RWPE2 (cell line): ENCODE measurements around the gene OR2A5.

ENCODE experiments used
- ATAC-seq: fragments of 200-7000 bp; cut with Tn5 transposase; 3 replicates; pipeline ENCODE4 v1.9.1; 2021; ENCODE audit warnings: low read depth
- DNase-seq: peaks from one replicate; pipeline ENCODE4 v3.0.0-alpha.2; 2020; ENCODE audit warnings: low spot score
- H3K27ac ChIP-seq: fragments of 450-650 bp; 2 replicates; pipeline ENCODE4 v1.5.1; 2017; ENCODE audit warnings: mild to moderate bottlenecking; ENCODE audit not compliant: poor library complexity, severe bottlenecking
- H3K27me3 ChIP-seq: fragments of 250-450 bp; sonication (Bioruptor Pico); 2 replicates; pipeline ENCODE4 v1.5.1; 2021; ENCODE audit warnings: mild to moderate bottlenecking, moderate library complexity; ENCODE audit not compliant: insufficient read depth, poor library complexity, severe bottlenecking
- H3K36me3 ChIP-seq: fragments of 250-450 bp; sonication (Bioruptor Pico); 2 replicates; pipeline ENCODE4 v1.5.1; 2020; ENCODE audit warnings: low read depth, mild to moderate bottlenecking, moderate library complexity
- H3K4me1 ChIP-seq: fragments of 250-450 bp; sonication (Bioruptor Pico); 2 replicates; pipeline ENCODE4 v1.5.1; 2021; ENCODE audit warnings: mild to moderate bottlenecking, moderate library complexity; ENCODE audit not compliant: insufficient read depth, poor library complexity, severe bottlenecking
- H3K4me3 ChIP-seq: fragments of 250-450 bp; sonication (Bioruptor Pico); 2 replicates; pipeline ENCODE4 v1.5.1; 2021; ENCODE audit warnings: mild to moderate bottlenecking, moderate library complexity; ENCODE audit not compliant: severe bottlenecking
- H3K9me3 ChIP-seq: fragments of 250-450 bp; sonication (Bioruptor Pico); 2 replicates; pipeline ENCODE4 v1.5.1; 2021; ENCODE audit warnings: mild to moderate bottlenecking, moderate library complexity; ENCODE audit not compliant: severe bottlenecking
- TF ChIP-seq, protein P1 (sequence below): fragments of 450-650 bp; IDR thresholded peaks from one replicate; pipeline ENCODE4 v1.5.1; 2017; ENCODE audit warnings: mild to moderate bottlenecking, moderate library complexity; ENCODE audit not compliant: poor library complexity, severe bottlenecking

Gene OR2A5

DNA sequence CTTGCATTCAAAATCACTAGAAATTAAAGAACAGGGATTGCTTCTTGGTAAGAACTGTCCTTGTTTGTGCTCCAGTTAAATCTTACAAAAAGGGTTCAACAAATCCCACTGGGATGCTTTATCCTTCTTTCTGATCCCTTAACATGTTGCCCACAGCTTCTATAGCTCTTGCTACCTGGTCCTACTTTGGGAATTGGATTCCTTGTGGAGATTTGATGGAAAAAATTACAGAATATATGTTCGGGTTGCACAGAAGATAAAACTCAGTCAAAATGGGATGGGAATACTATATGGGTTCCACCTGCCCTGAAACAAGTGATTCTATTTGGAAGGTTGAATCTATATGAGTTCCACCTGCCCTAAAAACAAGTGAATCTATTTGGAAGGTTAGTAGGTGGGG is 20.8 kb downstream of the OR2A5 start, which contains the start of gene OR2A25:
OR2A25 (plus strand) TSS at position 301 of the 400 bp plus-strand sequence. CDS start 4,409 bp downstream, outside the sequence.
- ATAC-seq (no peak), DNase-seq (no peak)
- no peak within 1 kb of the TSS for H3K27ac ChIP-seq
- no peaks in the 10 kb centered on the region for H3K4me1 ChIP-seq
- H3K27me3 ChIP-seq: no peaks in the 10 kb centered on the region
- no peaks in the 10 kb centered on the region for H3K36me3 ChIP-seq
- no peaks in the 10 kb centered on the region for H3K9me3 ChIP-seq
- TF ChIP-seq, protein P1, sequence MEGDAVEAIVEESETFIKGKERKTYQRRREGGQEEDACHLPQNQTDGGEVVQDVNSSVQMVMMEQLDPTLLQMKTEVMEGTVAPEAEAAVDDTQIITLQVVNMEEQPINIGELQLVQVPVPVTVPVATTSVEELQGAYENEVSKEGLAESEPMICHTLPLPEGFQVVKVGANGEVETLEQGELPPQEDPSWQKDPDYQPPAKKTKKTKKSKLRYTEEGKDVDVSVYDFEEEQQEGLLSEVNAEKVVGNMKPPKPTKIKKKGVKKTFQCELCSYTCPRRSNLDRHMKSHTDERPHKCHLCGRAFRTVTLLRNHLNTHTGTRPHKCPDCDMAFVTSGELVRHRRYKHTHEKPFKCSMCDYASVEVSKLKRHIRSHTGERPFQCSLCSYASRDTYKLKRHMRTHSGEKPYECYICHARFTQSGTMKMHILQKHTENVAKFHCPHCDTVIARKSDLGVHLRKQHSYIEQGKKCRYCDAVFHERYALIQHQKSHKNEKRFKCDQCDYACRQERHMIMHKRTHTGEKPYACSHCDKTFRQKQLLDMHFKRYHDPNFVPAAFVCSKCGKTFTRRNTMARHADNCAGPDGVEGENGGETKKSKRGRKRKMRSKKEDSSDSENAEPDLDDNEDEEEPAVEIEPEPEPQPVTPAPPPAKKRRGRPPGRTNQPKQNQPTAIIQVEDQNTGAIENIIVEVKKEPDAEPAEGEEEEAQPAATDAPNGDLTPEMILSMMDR: no peak
- H3K4me3 ChIP-seq: no peak within 1 kb of the TSS

DNA sequence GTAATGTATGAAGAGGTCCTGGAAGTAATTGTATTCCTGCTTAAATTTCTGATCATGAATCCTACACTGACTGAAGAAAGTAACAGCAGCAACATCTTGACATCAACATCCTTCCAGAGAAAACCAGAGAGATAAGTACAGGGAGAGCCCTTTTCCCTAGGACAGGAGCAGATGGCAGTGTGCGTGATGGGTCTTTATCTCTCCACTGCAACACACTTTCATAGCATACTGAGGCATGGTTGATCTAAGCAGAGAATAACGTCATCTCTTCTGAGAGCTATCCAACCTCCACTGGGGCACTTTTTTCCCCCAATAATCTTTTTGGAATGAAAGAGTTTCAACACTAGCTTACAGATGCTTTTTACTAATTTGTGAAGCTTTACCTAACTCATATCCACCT is 21.2 kb downstream of the OR2A5 start:
- H3K4me3 ChIP-seq: no peak overlapping the region
- no peak overlapping the region for H3K27ac ChIP-seq
- no peaks in the 10 kb centered on the region for H3K4me1 ChIP-seq
- TF ChIP-seq, protein P1: no peak
- ATAC-seq: no peak
- no peak for DNase-seq
- no peaks in the 10 kb centered on the region for H3K27me3 ChIP-seq
- no peaks in the 10 kb centered on the region for H3K36me3 ChIP-seq
- no peaks in the 10 kb centered on the region for H3K9me3 ChIP-seq

DNA sequence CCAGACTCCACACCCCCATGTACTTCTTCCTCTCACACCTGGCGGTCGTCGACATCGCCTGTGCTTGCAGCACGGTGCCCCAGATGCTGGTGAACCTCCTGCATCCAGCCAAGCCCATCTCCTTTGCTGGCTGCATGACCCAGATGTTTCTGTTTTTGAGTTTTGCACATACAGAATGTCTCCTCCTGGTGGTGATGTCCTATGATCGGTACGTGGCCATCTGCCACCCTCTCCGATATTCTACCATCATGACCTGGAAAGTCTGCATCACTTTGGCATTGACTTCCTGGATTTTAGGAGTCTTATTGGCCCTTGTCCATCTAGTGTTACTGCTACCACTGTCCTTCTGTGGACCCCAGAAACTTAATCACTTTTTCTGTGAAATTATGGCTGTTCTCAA is 25.6 kb downstream of the OR2A5 start:
- no peak overlapping the region for H3K4me3 ChIP-seq

DNA sequence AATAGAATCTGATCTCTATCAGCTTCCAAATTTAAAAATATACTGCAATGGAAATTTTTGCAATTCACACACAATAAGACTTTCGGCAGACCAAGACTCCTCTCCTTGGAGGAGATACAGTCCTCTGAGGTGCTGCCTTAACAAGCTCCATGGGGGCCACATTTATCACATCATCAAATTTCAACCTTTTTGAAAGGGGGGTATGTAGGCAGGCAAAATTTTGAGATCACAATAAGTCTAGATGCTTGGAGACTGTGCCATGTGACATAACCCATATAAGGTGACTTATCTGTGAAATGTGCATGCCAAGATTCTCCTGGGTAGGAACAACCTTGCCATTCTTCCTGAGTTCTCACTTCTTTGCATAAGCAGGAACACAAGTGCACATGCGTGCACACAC is 37.2 kb downstream of the OR2A5 start, which contains the start of gene OR2A12:
OR2A12 (plus strand) TSS at position 301 of the 400 bp plus-strand sequence. CDS start 8,830 bp downstream, outside the sequence.
- no peaks in the 10 kb centered on the region for H3K36me3 ChIP-seq
- H3K9me3 ChIP-seq: no peaks in the 10 kb centered on the region
- TF ChIP-seq, protein P1: no peak
- ATAC-seq (no peak), DNase-seq (no peak)
- no peak within 1 kb of the TSS for H3K27ac ChIP-seq
- H3K4me3 ChIP-seq: no peak within 1 kb of the TSS
- no peaks in the 10 kb centered on the region for H3K4me1 ChIP-seq
- H3K27me3 ChIP-seq: no peaks in the 10 kb centered on the region

More for the DNA sequence above, 25.6 kb downstream of the OR2A5 start:
- no peak overlapping the region for H3K27ac ChIP-seq
- no peaks in the 10 kb centered on the region for H3K4me1 ChIP-seq
- H3K27me3 ChIP-seq: no peaks in the 10 kb centered on the region
- TF ChIP-seq, protein P1: no peak
- ATAC-seq: no peak
- DNase-seq: no peak
- H3K9me3 ChIP-seq: no peaks in the 10 kb centered on the region
- no peaks in the 10 kb centered on the region for H3K36me3 ChIP-seq

DNA sequence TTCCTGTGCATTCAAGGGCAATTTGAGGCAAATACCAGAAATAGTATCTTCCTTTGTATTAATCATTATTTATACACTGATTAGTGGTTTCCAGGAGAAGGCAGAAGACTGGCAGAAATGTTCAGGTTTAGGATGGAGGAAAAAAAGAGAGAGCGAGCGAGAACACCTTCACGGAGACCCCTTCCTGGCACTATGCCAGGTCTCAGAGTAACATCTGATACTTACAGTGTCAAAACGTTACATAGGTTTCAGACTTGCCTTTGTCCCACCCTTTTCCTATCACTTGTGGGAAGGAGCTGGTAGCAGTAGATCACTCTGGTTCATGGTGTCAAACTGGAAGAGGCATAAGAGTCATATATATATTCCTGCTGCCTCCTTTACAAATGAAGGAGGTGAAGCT is 38.0 kb downstream of the OR2A5 start:
- no peaks in the 10 kb centered on the region for H3K9me3 ChIP-seq
- no peak overlapping the region for H3K4me3 ChIP-seq

More for the DNA sequence above, 38.0 kb downstream of the OR2A5 start:
- Histone ChIP-seq H3K27me3 (no peaks in the 10 kb centered on the region), H3K36me3 (no peaks in the 10 kb centered on the region), H3K27ac (no peak overlapping the region), H3K4me1 (no peaks in the 10 kb centered on the region)
- TF ChIP-seq, protein P1: no peak
- ATAC-seq: no peak
- no peak for DNase-seq
